Measurements from ENCODE around the gene TRMT61A. TPM values are rescaled to one million over a fixed set of nuclear protein-coding genes. Genes with fewer than 3 reads are reported as not detected.

The TRMT61A gene
- 22.4 to 32.6 TPM (median 26.7 TPM) in 5 replicates for total RNA-seq (2022; extraction: Qiagen RNA extraction; ENCODE audit: low read depth)

DNA sequence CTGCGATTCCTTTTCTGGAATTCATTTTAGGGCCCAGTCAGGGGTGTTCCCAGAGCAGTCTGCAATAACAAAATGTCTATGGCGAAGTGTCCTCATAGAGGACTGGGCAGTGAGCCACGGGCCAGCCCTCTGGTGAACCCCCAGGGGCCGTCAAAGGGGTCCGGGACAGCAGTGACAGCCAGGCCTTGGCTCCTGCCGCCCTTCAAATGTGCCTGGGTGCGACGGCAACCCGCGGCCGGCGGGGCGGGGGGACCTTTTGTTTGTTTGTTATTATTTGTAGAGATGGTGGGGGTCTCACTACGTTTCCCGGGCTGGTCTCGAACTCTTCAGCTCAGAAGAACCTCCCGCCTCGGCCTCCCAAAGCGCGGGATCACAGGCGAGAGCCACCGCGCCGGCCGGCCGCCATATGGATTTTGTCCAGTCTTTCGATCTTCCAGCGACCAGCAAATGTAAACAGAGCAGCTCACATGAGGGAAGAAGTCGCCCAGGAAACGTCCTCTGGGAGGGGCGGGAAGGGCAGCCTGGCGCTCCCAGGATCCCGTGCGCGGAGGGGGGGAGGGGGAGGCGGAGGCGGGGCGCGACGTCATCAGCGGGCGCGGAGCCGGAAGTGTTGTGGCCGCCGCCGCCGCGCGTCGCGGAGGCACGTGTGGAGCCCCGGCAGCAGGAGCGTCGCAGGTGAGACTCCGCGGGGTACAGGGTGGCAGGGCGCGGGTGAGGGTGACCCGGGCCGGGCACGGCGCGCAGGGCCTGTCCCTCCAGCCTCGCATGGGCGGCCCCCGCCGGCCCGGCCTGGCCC, at the start of gene TRMT61A:
Gene TRMT61A (plus strand): TSS at position 610 of the 796 bp plus-strand sequence. CDS start 783 bp downstream, outside the sequence.

DNA sequence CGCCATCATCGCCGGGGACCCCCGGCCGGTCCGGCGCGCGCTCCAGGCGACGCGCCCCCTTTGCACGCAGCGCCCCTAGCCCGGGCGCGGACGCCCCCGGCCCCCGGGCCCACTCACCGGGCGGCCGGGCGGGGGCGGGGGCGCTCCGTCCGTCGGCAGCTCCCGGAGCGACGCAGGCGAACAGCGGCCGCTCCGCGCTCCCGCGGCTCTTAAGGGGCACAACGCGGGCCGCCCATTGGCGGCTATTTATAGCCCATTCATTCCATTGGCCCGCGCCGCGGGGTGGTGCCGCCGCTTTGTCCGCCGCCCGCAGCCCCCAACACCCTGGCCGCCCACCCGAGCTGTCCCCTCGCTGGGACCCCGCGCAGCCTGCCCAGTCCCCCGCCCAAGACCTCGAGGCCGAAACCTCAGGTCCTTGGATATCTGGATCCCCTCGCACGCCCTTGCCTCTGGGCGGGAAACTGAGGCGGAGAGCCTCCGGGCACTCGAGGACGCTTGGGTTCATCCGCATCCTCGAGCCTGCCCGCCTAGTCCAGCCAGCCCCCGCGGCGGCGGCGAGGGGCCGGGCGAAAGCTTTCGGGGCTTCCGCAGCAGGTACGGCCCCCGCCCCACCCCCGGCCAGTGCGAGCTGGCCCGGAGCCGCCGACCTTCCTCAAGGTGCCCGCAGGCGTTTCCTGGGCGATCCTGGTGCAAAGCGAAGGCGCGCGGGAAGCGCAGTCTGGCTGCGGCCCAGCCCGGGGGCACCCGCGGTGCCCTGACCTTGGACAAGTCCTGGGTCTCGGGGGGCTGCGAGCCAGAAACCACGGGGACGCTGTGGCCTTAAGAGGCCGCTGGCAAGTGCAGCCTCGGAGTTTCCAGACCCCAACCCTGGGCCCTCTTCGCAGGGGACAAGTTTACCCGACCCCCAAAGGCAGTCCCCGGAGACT, 6.1 kb upstream of the TRMT61A start, which contains the start of gene CKB:
Gene CKB (minus strand): TSS at position 182 of the 926 bp plus-strand sequence. CDS start 337 bp downstream, outside the sequence.

DNA sequence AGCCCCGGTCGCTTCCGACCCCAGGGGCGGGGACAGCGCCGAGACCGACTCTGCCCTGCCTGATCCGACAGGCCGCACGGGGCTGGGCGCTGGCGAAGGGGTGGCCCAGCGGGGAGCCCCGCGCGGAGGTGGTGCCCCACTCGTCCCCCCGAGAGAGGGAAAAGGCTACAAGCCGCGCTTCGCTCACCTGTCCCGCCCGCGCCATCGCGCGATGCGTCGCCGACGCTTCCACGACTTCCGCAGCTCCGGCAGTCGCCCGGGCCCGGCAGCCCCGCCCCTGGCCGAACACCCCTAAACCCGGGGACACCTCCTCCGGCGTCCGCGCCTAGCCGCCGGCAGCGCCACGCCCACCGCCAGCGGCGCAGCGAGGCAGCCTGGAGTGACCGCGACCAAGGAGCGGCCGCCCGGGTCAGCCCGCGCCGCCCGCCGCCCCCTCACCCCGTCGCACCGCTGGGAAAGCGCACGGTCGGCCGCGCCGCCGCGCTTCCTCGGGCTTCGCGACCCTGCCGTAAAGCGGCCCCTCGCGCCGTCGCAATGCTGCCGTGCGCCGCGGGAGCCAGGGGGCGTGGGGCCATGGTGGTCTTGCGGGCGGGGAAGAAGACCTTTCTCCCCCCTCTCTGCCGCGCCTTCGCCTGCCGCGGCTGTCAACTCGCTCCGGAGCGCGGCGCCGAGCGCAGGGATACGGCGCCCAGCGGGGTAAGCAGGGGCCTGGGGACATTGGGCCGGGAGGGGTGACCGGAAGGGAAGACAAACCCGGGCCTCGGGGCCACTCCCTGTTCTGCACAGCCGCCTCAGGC, 33.6 kb downstream of the TRMT61A start, which contains the start of the genes BAG5 and COA8:
Gene BAG5 (minus strand): TSS at position 229 of the 797 bp plus-strand sequence. CDS start 1,493 bp downstream, outside the sequence.
Gene COA8 (plus strand): TSS at position 532 of the 797 bp plus-strand sequence. CDS start 42 bp downstream, at position 574.

Other genes starting within 250 kb of the TRMT61A start
- 221 to 305 TPM (median 281 TPM) in 5 replicates for gene EIF5, start 195.0 kb upstream of the TRMT61A start, total RNA-seq (2022; extraction: Qiagen RNA extraction; ENCODE audit: low read depth)
- 60.1 to 64.8 TPM (median 62.4 TPM) in 5 replicates for gene MARK3, start 143.8 kb upstream of the TRMT61A start, total RNA-seq (2022; extraction: Qiagen RNA extraction; ENCODE audit: low read depth)
- 74.0 to 101 TPM (median 85.8 TPM) in 5 replicates for gene CKB, start 6.4 kb upstream of the TRMT61A start, total RNA-seq (2022; extraction: Qiagen RNA extraction; ENCODE audit: low read depth)
- 22.7 to 26.7 TPM (median 26.1 TPM) in 5 replicates for gene BAG5, start 33.5 kb downstream of the TRMT61A start, total RNA-seq (2022; extraction: Qiagen RNA extraction; ENCODE audit: low read depth)
- gene COA8, start 33.8 kb downstream of the TRMT61A start, total RNA-seq (2022; extraction: Qiagen RNA extraction; ENCODE audit: low read depth), result 45.5 to 54.4 TPM (median 50.7 TPM) in 5 replicates
- 82.1 to 109 TPM (median 105 TPM) in 5 replicates for gene KLC1, start 100.0 kb downstream of the TRMT61A start, total RNA-seq (2022; extraction: Qiagen RNA extraction; ENCODE audit: low read depth)
- gene XRCC3, start 186.3 kb downstream of the TRMT61A start, total RNA-seq (2022; extraction: Qiagen RNA extraction; ENCODE audit: low read depth), result 26.7 to 32.8 TPM (median 32.2 TPM) in 5 replicates
- 27.1 to 36.8 TPM (median 33.0 TPM) in 5 replicates for gene ZFYVE21, start 186.6 kb downstream of the TRMT61A start, total RNA-seq (2022; extraction: Qiagen RNA extraction; ENCODE audit: low read depth)

Measured in A549 treated with DMSO at 1 μM for 4 hours (cell line).